ENCODE results near the gene CCL16. TPM values are rescaled to one million over a fixed set of nuclear protein-coding genes. Genes with fewer than 3 reads are reported as not detected.

Gene CCL16
- total RNA-seq, 2 donors from 2014 or later, result not detected

DNA sequence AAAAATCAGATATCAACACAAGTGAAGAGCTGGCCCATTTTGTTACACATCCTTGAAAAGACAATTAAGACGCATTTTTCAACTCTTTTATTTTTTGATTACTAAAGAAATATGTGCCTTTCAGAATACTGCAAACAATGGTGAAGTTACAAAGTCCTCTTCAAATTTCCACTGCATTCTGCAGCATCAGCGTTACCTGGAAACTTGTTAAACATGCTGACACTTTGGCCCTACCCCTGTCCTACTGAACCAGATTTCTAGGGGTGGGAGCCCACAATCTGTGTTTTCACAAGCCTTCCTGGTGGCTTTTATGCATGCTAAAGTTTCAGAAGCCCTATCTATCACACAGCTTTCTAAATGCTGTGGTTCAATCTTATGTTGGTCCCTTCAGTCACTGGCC is 9.8 kb upstream of the CCL16 start:
- no peak overlapping the region for H3K27ac ChIP-seq
- no peaks in the 10 kb centered on the region for H3K9me3 ChIP-seq
- no peaks in the 10 kb centered on the region for H3K4me1 ChIP-seq (replicated peaks)
- DNase-seq (ENCODE audit: low spot score), result no peak
- H3K27me3 ChIP-seq (replicated peaks; ENCODE audit: insufficient read depth), result no peaks in the 10 kb centered on the region
- WGBS, result 43% methylated on average over 2 of the region's 2 CpGs
- no peak for TF ChIP-seq POLR2AphosphoS5 (IDR thresholded peaks at IDR 0.05)
- no peak for TF ChIP-seq POLR2A (IDR thresholded peaks at IDR 0.05)
- TF ChIP-seq, protein P1, sequence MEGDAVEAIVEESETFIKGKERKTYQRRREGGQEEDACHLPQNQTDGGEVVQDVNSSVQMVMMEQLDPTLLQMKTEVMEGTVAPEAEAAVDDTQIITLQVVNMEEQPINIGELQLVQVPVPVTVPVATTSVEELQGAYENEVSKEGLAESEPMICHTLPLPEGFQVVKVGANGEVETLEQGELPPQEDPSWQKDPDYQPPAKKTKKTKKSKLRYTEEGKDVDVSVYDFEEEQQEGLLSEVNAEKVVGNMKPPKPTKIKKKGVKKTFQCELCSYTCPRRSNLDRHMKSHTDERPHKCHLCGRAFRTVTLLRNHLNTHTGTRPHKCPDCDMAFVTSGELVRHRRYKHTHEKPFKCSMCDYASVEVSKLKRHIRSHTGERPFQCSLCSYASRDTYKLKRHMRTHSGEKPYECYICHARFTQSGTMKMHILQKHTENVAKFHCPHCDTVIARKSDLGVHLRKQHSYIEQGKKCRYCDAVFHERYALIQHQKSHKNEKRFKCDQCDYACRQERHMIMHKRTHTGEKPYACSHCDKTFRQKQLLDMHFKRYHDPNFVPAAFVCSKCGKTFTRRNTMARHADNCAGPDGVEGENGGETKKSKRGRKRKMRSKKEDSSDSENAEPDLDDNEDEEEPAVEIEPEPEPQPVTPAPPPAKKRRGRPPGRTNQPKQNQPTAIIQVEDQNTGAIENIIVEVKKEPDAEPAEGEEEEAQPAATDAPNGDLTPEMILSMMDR (IDR thresholded peaks at IDR 0.05), result no peak
- intact Hi-C loops (cut with DNase I), result no loop called here
- no peak overlapping the region for H3K4me3 ChIP-seq
- no peaks in the 10 kb centered on the region for H3K36me3 ChIP-seq

DNA sequence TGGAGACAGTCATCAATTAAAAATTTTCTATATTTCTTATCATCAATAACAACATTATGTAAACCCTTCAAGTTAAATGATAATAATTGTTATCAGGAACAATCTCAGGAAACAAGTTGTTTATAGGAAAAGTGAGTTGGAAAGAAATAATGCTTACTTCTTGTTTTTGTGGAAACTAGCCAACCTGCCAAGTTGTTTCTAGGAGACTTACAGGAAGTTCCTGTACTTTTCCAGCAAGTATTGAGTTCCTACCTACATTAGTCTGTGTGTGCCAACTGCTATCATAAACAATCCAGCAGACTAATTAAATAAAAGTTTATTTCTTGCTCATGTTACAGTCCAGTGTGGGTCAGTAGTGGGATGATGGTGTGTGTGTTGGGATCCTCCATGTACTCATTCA is 6.9 kb upstream of the CCL16 start:
- no peaks in the 10 kb centered on the region for H3K4me1 ChIP-seq (replicated peaks)
- intact Hi-C loops (cut with DNase I), result no loop called here
- H3K27me3 ChIP-seq (replicated peaks; ENCODE audit: insufficient read depth), result no peaks in the 10 kb centered on the region
- no peak overlapping the region for H3K27ac ChIP-seq
- DNase-seq (ENCODE audit: low spot score), result no peak
- TF ChIP-seq, protein P1 (IDR thresholded peaks at IDR 0.05), result no peak
- TF ChIP-seq POLR2A (IDR thresholded peaks at IDR 0.05), result no peak
- no peak for TF ChIP-seq POLR2AphosphoS5 (IDR thresholded peaks at IDR 0.05)
- H3K9me3 ChIP-seq, result no peaks in the 10 kb centered on the region
- H3K36me3 ChIP-seq, result no peaks in the 10 kb centered on the region
- no peak overlapping the region for H3K4me3 ChIP-seq

DNA sequence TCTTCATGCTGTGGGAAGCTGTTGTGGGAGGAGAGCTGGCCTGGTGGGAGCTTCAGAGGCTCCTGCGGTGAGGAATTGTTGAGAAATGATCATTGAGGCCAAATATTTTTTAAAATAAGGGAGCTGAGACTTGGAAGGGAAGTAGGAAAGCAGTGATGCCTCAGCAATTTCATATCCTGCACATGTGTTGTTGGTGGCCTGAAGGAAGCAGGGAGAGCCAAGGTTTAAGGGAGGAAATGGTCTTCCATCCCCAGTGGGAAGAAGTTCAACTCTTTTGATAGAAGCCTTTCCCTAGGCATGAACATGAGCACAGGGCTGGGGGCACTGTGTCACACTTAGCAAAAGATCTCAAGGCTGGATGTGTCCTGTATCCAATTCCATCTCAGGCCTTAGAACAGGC is 5.3 kb upstream of the CCL16 start, which contains the start of gene CCL14:
Gene CCL14, minus strand, starts transcription at position 87 of the 400 bp plus-strand sequence. Its CDS starts 80 bp downstream, at position 7.
- WGBS, result 70% methylated on average over 1 of the region's 1 CpG
- H3K27me3 ChIP-seq (replicated peaks; ENCODE audit: insufficient read depth), result no peaks in the 10 kb centered on the region
- no peaks in the 10 kb centered on the region for H3K9me3 ChIP-seq
- no peak within 1 kb of the TSS for H3K4me3 ChIP-seq
- H3K36me3 ChIP-seq, result no peaks in the 10 kb centered on the region
- H3K4me1 ChIP-seq (replicated peaks), result no peaks in the 10 kb centered on the region
- TF ChIP-seq POLR2AphosphoS5 (IDR thresholded peaks at IDR 0.05) (no peak), POLR2A (IDR thresholded peaks at IDR 0.05) (no peak)
- TF ChIP-seq, protein P1 (IDR thresholded peaks at IDR 0.05), result no peak
- intact Hi-C loops (cut with DNase I), result no loop called here
- no peak within 1 kb of the TSS for H3K27ac ChIP-seq
- DNase-seq (ENCODE audit: low spot score), result no peak

DNA sequence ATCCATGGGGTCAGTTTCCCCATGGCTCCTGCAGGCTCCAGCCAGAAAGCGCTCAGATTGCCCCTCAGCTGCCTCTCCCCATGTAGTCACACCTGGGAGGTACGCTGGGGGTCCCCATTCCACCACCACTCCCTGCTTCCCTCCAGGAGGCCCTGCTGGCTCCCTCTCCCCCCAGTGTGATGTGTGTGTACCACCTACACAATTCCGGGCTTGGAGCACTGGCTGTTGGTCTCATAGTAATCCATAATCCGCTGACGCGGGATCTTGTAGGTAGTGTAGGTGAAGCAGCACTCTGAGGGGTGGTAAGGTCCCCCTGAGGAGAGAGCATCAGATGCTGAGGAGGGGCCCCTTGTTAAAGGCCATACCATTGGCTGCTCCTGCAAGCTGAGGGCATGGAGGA is 2.8 kb upstream of the CCL16 start:
- Histone ChIP-seq H3K4me3 (no peak overlapping the region), H3K4me1 (replicated peaks) (no peaks in the 10 kb centered on the region), H3K27me3 (replicated peaks; ENCODE audit: insufficient read depth) (no peaks in the 10 kb centered on the region), H3K36me3 (no peaks in the 10 kb centered on the region), H3K27ac (no peak overlapping the region), H3K9me3 (no peaks in the 10 kb centered on the region)
- intact Hi-C loops (cut with DNase I), result no loop called here
- WGBS, result 97% methylated on average over 6 of the region's 6 CpGs
- no peak for DNase-seq (ENCODE audit: low spot score)
- TF ChIP-seq, protein P1 (IDR thresholded peaks at IDR 0.05), result no peak
- TF ChIP-seq POLR2AphosphoS5 (IDR thresholded peaks at IDR 0.05) (no peak), POLR2A (IDR thresholded peaks at IDR 0.05) (no peak)

DNA sequence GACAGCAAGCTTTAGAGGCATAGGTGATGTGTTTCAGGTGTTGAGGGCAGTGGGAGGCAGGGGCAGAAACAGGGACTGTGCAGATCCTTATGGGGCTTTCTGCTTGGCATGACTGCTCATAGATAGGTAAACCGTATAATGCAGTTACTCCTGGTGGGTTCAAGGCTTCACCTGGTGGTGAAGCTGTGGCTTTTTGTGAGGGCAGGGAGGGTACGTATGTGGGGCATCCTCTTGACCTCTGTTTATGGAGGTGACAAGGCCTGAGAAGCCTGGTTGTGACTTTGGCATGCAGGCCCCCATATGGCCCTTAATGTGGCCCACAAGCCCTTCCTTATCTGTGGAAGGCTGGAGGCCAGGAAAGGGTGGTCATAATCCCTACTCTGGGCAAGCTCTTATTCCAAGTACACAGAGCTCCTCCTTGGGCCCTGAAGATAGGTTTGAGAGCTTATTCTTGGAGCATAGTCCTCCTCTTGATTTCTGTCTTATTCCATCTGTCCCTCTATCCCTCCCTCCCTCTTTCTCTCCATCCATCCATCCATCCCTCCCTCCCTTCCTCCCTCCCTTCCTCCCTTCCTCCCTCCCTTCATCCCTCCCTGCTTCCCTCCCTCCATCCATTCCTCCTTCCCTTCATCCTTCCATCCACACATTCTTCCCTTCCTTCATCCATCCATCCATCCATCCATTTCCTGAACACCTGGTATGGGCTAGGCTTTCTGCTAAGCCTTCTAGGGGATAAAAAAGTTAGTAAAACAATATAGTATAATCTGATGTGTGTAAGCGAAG is 1.3 kb upstream of the CCL16 start:
- Histone ChIP-seq H3K27me3 (replicated peaks; ENCODE audit: insufficient read depth) (no peaks in the 10 kb centered on the region), H3K36me3 (no peaks in the 10 kb centered on the region), H3K9me3 (no peaks in the 10 kb centered on the region), H3K4me1 (replicated peaks) (no peaks in the 10 kb centered on the region), H3K4me3 (no peak overlapping the region), H3K27ac (no peak overlapping the region)
- intact Hi-C loops (cut with DNase I), result no loop called here
- WGBS, result 89% methylated on average over 3 of the region's 3 CpGs
- no peak for DNase-seq (ENCODE audit: low spot score)
- TF ChIP-seq, protein P1 (IDR thresholded peaks at IDR 0.05), result no peak
- TF ChIP-seq POLR2AphosphoS5 (IDR thresholded peaks at IDR 0.05) (no peak), POLR2A (IDR thresholded peaks at IDR 0.05) (no peak)
